ENCODE measurements around the gene C13orf46.
"Not testable (repeated sequence)": the region's sequence is repeated elsewhere in the genome, so short reads cannot be mapped to it uniquely, and the experiment has no call there.

Gene C13orf46

DNA sequence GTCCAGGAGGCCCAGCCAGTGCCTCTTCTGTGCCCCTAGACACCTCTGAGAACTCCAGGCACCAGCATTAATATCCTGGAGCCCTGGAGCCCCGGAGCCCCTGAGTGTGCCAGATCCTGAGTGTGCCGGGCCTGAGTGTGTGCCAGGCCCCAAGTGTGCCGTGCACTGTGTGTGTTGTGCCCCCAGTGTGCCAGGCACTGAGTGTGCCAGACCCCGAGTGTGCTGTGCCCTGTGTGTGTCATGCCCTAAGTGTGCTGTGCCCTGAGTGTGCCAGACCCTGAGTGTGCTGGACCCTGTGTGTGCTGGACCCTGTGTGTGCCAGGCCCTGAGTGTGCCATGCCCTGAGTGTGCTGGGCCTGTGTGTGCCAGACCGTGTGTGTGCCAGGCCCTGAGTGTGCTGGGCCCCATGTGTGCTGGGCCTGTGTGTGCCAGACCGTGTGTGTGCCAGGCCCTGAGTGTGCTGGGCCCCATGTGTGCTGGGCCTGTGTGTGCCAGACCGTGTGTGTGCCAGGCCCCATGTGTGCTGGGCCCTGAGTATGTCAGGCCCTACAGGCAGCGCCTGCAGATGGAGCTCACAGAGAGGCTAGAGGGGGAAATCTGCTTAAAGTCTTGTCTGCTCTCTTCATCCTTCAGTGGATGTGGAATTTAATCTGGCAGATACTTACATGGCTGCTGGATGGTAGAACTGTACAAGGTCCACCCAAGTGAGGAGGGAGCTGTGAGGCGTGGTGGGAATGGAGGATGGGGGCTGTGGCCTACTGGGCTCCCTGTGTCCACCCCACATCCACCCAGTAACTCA is 53.9 kb downstream of the C13orf46 start:
- in situ Hi-C loops (cut with HindIII; ENCODE audit: low pct_ligation_motif_present, low pct_unique_long_range_greater_than_20kb, low sequenced_read_pairs), result no loop called here
- DNase-seq, result no peak

DNA sequence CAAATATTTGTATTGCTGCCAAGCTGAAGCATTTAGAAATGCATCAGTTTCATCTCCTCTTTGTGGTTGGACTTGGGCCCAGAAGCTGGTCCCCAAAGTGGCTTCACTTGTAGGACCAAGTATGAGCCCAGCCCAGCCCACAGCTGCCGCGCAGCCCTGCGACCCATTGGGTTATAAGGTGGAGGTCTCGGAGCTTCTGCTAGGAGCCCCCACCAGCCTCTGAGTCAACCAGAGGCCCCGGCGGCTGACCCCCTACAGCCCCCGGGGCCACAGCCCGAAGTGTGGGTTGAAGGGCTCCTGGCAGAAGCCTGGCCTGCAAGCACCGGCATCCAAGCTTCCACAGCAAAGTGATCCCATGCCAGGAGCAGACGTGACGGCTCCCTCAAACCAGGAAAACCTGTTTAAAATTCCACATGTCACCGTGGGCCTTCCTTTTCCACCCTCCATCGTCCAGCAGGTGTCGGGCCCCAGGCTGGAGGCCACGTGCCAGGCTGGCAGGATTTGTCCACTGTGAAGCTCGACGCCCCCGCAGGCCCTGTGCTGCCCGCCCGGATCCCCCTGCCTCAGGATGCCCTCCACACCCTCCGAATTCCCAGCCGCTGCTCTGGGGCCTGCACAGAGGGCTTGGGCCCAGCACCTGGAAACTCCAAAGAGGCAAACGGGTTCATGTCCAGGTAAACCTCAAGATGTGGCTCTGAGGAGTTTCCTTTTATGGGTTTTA is 54.7 kb downstream of the C13orf46 start:
- in situ Hi-C loops (cut with HindIII; ENCODE audit: low pct_ligation_motif_present, low pct_unique_long_range_greater_than_20kb, low sequenced_read_pairs), result no loop called here
- DNase-seq, result no peak

GRCh38 chr13:113918580-113918979 is 55.3 kb downstream of the C13orf46 start:
- in situ Hi-C loops (cut with HindIII; ENCODE audit: low pct_ligation_motif_present, low pct_unique_long_range_greater_than_20kb, low sequenced_read_pairs), result no loop called here
- no peak for DNase-seq

DNA sequence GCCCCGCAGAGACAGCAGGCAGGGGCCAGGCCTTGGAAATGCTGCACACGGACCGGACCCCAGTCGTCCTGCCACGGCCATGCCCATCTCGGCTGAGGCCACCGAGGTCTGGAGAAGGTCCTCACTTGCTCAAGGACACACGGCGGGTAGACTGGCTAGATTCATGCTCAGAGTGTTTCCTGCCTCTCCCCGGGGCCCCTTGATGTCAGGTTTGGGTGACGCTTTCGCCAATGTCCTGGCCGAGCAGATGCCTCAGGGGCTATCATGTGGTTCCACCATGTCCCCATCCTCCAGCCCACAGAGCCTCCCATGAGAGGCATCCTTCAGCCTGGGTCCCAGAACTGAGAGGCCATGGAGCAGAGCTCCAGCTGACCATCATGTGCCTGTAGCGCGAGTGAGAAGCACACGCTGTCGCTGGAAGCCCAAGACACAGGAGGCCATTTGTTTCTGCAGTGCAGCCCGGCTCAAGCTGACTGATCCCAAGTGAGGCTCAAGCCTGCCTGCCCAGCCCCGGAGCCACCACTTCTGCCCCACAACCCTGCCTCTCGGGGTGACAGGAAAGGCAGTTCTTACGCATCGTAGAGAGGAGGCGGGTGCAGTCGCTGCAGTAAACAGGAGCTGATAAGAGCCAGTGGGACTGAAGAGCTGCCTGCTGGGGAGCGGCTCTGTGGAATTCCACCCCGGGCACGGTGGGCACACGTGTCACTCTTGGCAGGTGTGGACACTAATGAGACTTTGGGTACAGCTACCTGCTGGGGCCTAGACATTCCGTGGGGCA is 56.1 kb downstream of the C13orf46 start:
- in situ Hi-C loops (cut with HindIII; ENCODE audit: low pct_ligation_motif_present, low pct_unique_long_range_greater_than_20kb, low sequenced_read_pairs), result no loop called here
- DNase-seq, result no peak

GRCh38 chr13:113917096-113917495 is 56.8 kb downstream of the C13orf46 start:
- in situ Hi-C loops (cut with HindIII; ENCODE audit: low pct_ligation_motif_present, low pct_unique_long_range_greater_than_20kb, low sequenced_read_pairs), result no loop called here

GRCh38 chr13:113916330-113916815 is 57.5 kb downstream of the C13orf46 start:
- in situ Hi-C loops (cut with HindIII; ENCODE audit: low pct_ligation_motif_present, low pct_unique_long_range_greater_than_20kb, low sequenced_read_pairs), result no loop called here
- DNase-seq, result no peak

More at GRCh38 chr13:113917096-113917495, 56.8 kb downstream of the C13orf46 start:
- no peak for DNase-seq

GRCh38 chr13:113915786-113916329 is 58.0 kb downstream of the C13orf46 start:
- no peak for DNase-seq
- in situ Hi-C loops (cut with HindIII; ENCODE audit: low pct_ligation_motif_present, low pct_unique_long_range_greater_than_20kb, low sequenced_read_pairs), result no loop called here

- no peak for DNase-seq
- in situ Hi-C loops (cut with HindIII; ENCODE audit: low pct_ligation_motif_present, low pct_unique_long_range_greater_than_20kb, low sequenced_read_pairs), result no loop called here
These were observed 58.7 kb downstream of the C13orf46 start for GRCh38 chr13:113915012-113915763.

- in situ Hi-C loops (cut with HindIII; ENCODE audit: low pct_ligation_motif_present, low pct_unique_long_range_greater_than_20kb, low sequenced_read_pairs), result no loop called here
These were observed 59.4 kb downstream of the C13orf46 start for GRCh38 chr13:113914333-113915011.

GRCh38 chr13:113913838-113914237 is 60.0 kb downstream of the C13orf46 start:
- DNase-seq; in situ Hi-C loops (cut with HindIII; ENCODE audit: low pct_ligation_motif_present, low pct_unique_long_range_greater_than_20kb, low sequenced_read_pairs): not testable (repeated sequence)

More at GRCh38 chr13:113914333-113915011, 59.4 kb downstream of the C13orf46 start:
- no peak for DNase-seq

- in situ Hi-C loops (cut with HindIII; ENCODE audit: low pct_ligation_motif_present, low pct_unique_long_range_greater_than_20kb, low sequenced_read_pairs); DNase-seq: not testable (repeated sequence)
These were observed 60.5 kb downstream of the C13orf46 start for GRCh38 chr13:113913408-113913807.

DNA sequence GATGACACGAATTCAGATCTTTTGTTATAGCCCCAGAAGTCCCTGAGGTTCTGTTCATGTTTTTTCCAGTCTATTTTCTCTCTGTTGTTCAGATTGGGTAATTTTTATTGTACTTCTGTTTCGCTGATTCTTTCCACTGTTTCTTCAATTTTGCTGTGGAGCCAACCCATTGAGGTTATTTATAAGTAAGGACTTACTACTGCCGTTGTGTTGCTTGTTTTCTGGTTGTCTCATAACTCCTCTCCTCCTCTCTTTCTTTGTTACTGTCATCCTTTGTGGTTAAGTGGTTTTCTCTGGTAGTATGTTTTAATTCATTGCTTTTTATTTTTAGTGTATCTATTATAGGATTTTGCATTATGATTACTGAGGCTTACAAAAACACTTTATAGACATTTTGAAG is 61.3 kb downstream of the C13orf46 start:
- in situ Hi-C loops (cut with HindIII; ENCODE audit: low pct_ligation_motif_present, low pct_unique_long_range_greater_than_20kb, low sequenced_read_pairs), result no loop called here
- no peak for DNase-seq

- in situ Hi-C loops (cut with HindIII; ENCODE audit: low pct_ligation_motif_present, low pct_unique_long_range_greater_than_20kb, low sequenced_read_pairs), result no loop called here
- DNase-seq, result peak; percentile 82
These were observed 66.0 kb downstream of the C13orf46 start for GRCh38 chr13:113907635-113908617.

DNA sequence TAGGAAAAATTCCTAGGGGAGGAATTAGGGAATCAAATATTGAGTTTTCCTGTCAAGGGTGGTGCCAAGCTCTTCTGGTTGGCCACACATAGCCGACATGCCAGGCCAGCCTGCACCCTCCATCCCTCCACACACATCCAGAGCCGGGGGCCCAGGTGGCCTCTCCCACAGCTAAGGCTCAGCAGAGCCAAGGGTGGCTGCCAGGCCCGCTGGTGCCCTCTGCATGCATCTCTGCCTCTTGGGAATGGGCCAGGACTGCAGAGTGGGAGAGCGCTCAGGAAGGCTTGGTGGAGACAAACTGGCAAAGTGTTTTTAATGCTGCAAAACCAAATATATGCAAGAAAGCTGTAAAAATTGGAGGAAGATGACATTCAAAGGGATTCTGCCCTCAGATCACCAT is 67.3 kb downstream of the C13orf46 start:
- DNase-seq, result peak; percentile 86
- in situ Hi-C loops (cut with HindIII; ENCODE audit: low pct_ligation_motif_present, low pct_unique_long_range_greater_than_20kb, low sequenced_read_pairs), result no loop called here

DNA sequence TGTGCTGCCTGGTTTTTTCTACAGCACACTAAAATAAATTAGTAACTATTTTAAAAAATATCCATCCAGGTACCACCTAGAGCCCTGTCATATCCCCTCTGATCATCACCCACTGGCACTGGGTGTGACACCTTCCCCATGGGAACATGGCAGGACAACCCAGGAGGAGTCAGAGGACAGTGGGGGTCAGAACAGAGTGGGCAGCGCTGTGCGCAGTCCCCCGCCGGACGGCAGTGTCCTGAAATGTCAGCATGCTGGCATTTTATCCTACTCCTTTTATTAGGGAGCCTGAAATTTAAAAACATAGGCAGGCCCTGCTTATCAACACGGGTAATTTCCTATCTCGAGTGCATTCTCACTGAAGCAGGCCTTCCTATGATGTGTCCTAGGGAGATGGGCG is 67.9 kb downstream of the C13orf46 start:
- in situ Hi-C loops (cut with HindIII; ENCODE audit: low pct_ligation_motif_present, low pct_unique_long_range_greater_than_20kb, low sequenced_read_pairs), result no loop called here
- DNase-seq, result no peak

DNA sequence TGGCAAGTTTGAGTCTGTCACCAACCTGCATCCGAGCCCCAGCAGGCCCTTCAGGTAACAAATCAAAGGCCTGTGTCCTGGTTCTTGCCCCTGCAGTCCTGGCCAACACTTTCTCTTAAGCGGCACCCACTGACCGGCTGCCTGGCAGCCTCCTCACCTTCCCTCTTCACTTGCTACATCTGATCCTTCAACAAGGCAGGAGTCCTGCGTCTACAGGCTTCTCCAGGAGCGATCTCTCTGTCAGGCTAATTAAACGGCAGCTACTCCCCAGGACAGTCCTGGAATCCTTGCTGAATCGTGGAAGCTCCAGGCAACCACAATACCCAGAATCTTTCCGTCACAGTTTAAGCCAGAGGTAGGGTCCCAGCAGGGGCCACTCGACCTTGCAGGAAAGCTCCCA is 68.9 kb downstream of the C13orf46 start:
- DNase-seq, result no peak
- in situ Hi-C loops (cut with HindIII; ENCODE audit: low pct_ligation_motif_present, low pct_unique_long_range_greater_than_20kb, low sequenced_read_pairs), result no loop called here
